NT2/D1 (cell line): Measurements from ENCODE around the gene C6orf132.

Source experiments
- SUZ12 ChIP-seq: IDR thresholded peaks from 2 replicates; pipeline ENCODE4 v1.6.1; 2011; ENCODE audit not compliant: insufficient read length, insufficient read depth; ENCODE audit errors: extremely low read depth
- YY1 ChIP-seq: IDR thresholded peaks from 2 replicates; pipeline ENCODE4 v1.6.1; 2011; ENCODE audit not compliant: insufficient read length, insufficient read depth
- ZNF274 ChIP-seq: IDR thresholded peaks from 2 replicates; pipeline ENCODE4 v1.6.1; 2011; ENCODE audit warnings: mild to moderate bottlenecking, low read depth, low read length

GRCh38 chr6:42125663-42126062 is 16.8 kb downstream of the C6orf132 start:
- TF ChIP-seq YY1 (no peak), ZNF274 (no peak), SUZ12 (no peak)
